Stomach (tissue), 9 donors: Measurements from ENCODE around the gene NT5C2. TPM values are rescaled to one million over a fixed set of nuclear protein-coding genes. Genes with fewer than 3 reads are reported as not detected.
"Not testable (repeated sequence)": the region's sequence is repeated elsewhere in the genome, so short reads cannot be mapped to it uniquely, and the experiment has no call there.

ENCODE experiments used
- DNase-seq, 2 donors: peaks; one replicate each; pipeline versions ENCODE4 v3.0.0 to v3.0.0-alpha.2; 2013 to 2019
- H3K27ac ChIP-seq, 5 donors: fragments of 200-600 bp in 4 of 5; sonication (generic) in 4 of 5; one replicate each; pipeline ENCODE4 v1.5.1; 2013 to 2019; ENCODE audit warnings: mild to moderate bottlenecking in 1 of 5, moderate library complexity in 1 of 5
- H3K27me3 ChIP-seq, 3 donors: fragments of 200-600 bp; sonication (generic); one replicate each; pipeline ENCODE4 v1.5.1; 2017 to 2019; ENCODE audit warnings: mixed run types in 1 of 3
- H3K36me3 ChIP-seq, 4 donors: fragments of 200-600 bp; sonication (generic); 1 replicate in 3 of 4; 2 replicates in 1 of 4; pipeline ENCODE4 v1.5.1; 2016 to 2019
- H3K4me1 ChIP-seq, 4 donors: fragments of 200-600 bp; sonication (generic); one replicate each; pipeline ENCODE4 v1.5.1; 2016 to 2019
- H3K4me3 ChIP-seq, 4 donors: fragments of 200-600 bp; sonication (generic) in 3 of 4; one replicate each; pipeline ENCODE4 v1.5.1; 2016 to 2019; ENCODE audit warnings: mild to moderate bottlenecking in 1 of 4
- H3K9me3 ChIP-seq, 4 donors: fragments of 200-600 bp; sonication (generic); one replicate each; pipeline ENCODE4 v1.5.1; 2016 to 2019
- CTCF ChIP-seq, 7 experiments: fragments of 450-650 bp in 4 of 7; fragments of 200-600 bp in 3 of 7; sonication (generic) in 3 of 7; IDR thresholded peaks; one replicate each; pipeline ENCODE4 v1.5.1; 2016 to 2019; ENCODE audit warnings: antibody characterized with exemption in 7 of 7, control low read depth in 2 of 7, mild to moderate bottlenecking in 1 of 7
- EP300 ChIP-seq: sonication (generic); formaldehyde crosslinking; IDR thresholded peaks from one replicate; pipeline ENCODE4 v1.6.1; 2017; ENCODE audit warnings: antibody characterized with exemption
- POLR2A ChIP-seq, 4 donors: fragments of 450-650 bp; IDR thresholded peaks; one replicate each; pipeline ENCODE4 v1.6.1; 2016; ENCODE audit warnings: antibody characterized with exemption in 4 of 4, control low read depth in 2 of 4, mild to moderate bottlenecking in 1 of 4, moderate library complexity in 1 of 4
- POLR2AphosphoS5 ChIP-seq, 3 donors: sonication (generic); formaldehyde crosslinking; IDR thresholded peaks; one replicate each; pipeline ENCODE4 v1.6.1; 2016; ENCODE audit warnings: antibody characterized with exemption in 3 of 3
- WGBS, 5 donors: extraction: QIAGEN DNeasy Blood & Tissue Kit in 3 of 5; methylation state at CpG; one replicate each; pipeline versions ENCODE4 v1.1.5 to v1.1.7; 2013 to 2018; 5-methylcytosine and 5-hydroxymethylcytosine counted together
- intact Hi-C: fragments of 100-400 bp; cut with DNase I; formaldehyde crosslinking; loops from one replicate; pipeline ENCODE4 v1.15.1; 2023; ENCODE audit warnings: low total_unique reads
- polyA plus RNA-seq, 3 donors: library from polyadenylated mRNA; stranded (reverse); fragments of 200-250 nt; gene quantifications; one replicate each; pipeline ENCODE4 v1.2.3, GENCODE V29; 2013
- total RNA-seq, 5 donors: library from RNA; depleted of rRNA; stranded (reverse); fragments of >200 nt; gene quantifications; one replicate each; pipeline versions ENCODE4 v1.1.0 to v1.2.3, GENCODE V29; 2014 to 2016
- donor health status: healthy with polysubstance abuse.
- donor health status: Bipolar disorder and iron deficiency.
- donor health status: healthy.

Gene NT5C2
- total and polyA plus RNA-seq, 8 donors: 20.0 to 176 (median 35.6) TPM

- H3K4me1 ChIP-seq: peaks cover 18 to 80% (median 39%) of the 10 kb centered on the region in 4 donors
- WGBS, 5 donors: 88 to 96% (median 91%) methylated on average over 4 of the region's 4 CpGs
- no peaks in the 10 kb centered on the region for H3K9me3 ChIP-seq
- H3K36me3 ChIP-seq: peaks cover 20 to 50% (median 47%) of the 10 kb centered on the region in 4 donors
- DNase-seq: no peak
- TF ChIP-seq CTCF (IDR thresholded peaks at IDR 0.05) (no peak), POLR2AphosphoS5 (IDR thresholded peaks at IDR 0.05) (no peak), EP300 (no peak), POLR2A (IDR thresholded peaks at IDR 0.05) (no peak)
- intact Hi-C loops: no loop called here
- H3K27ac ChIP-seq: no peak overlapping the region
- no peaks in the 10 kb centered on the region for H3K27me3 ChIP-seq
- H3K4me3 ChIP-seq: no peak overlapping the region
Measured at GRCh38 chr10:103180491-103180890, 12.6 kb downstream of the NT5C2 start.

- no peak overlapping the region for H3K27ac ChIP-seq
- no peaks in the 10 kb centered on the region for H3K27me3 ChIP-seq
- peaks cover 0 to 47% (median 16%) of the 10 kb centered on the region in 4 donors for H3K4me1 ChIP-seq
- no peak for DNase-seq
- WGBS, 5 donors: 46 to 65% (median 56%) methylated on average over 1 of the region's 1 CpG
- H3K4me3 ChIP-seq: no peak overlapping the region
- no peaks in the 10 kb centered on the region for H3K9me3 ChIP-seq
- peaks cover 41 to 83% (median 77%) of the 10 kb centered on the region in 4 donors for H3K36me3 ChIP-seq
- intact Hi-C loops: no loop called here
- TF ChIP-seq CTCF (IDR thresholded peaks at IDR 0.05) (no peak), POLR2AphosphoS5 (IDR thresholded peaks at IDR 0.05) (no peak), POLR2A (IDR thresholded peaks at IDR 0.05) (no peak), EP300 (no peak)
Measured at GRCh38 chr10:103177123-103177522, 15.9 kb downstream of the NT5C2 start.

GRCh38 chr10:103175580-103176285 is 17.3 kb downstream of the NT5C2 start:
- TF ChIP-seq POLR2AphosphoS5 (IDR thresholded peaks at IDR 0.05) (no peak), CTCF (IDR thresholded peaks at IDR 0.05) (no peak), EP300 (no peak), POLR2A (IDR thresholded peaks at IDR 0.05) (no peak)
- no peak overlapping the region for H3K4me3 ChIP-seq
- peaks cover 49 to 90% (median 85%) of the 10 kb centered on the region in 4 donors for H3K36me3 ChIP-seq
- WGBS, 5 donors: 89 to 98% (median 92%) methylated on average over 10 to 11 of the region's 11 CpGs
- no peaks in the 10 kb centered on the region for H3K9me3 ChIP-seq
- intact Hi-C loops: no loop called here
- H3K27me3 ChIP-seq: no peaks in the 10 kb centered on the region
- peaks cover 0 to 43% (median 15%) of the 10 kb centered on the region in 4 donors for H3K4me1 ChIP-seq
- H3K27ac ChIP-seq: no peak overlapping the region
- no peak for DNase-seq

GRCh38 chr10:103174324-103174723 is 18.7 kb downstream of the NT5C2 start:
- intact Hi-C loops, H3K4me3 ChIP-seq, H3K27me3 ChIP-seq, H3K27ac ChIP-seq, DNase-seq, H3K9me3 ChIP-seq: not testable (repeated sequence)
- Histone ChIP-seq H3K36me3 (peaks cover 45 to 91% (median 86%) of the 10 kb centered on the region in 4 donors), H3K4me1 (peaks cover 0 to 33% (median 13%) of the 10 kb centered on the region in 4 donors)
- 94 to 99% (median 97%) methylated on average over 2 of the region's 2 CpGs for WGBS, 5 donors

DNA sequence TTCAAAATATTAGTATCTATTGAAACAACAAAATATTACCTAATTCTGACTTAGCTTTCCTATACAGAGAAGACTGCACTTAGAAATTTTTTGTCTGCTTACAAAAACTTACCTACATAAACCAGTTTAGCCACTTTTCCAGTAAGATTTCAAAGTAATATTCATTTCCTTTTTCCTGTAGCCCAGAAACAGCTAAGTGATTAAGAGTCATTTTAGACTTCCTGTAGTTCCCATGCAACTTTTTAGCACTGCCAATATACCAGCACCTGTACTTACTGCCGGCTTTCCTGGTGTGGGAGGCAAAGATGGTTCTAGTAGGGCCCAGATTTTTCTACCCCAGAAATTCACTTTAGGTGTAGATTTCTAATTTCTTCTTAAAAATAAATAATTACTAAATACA is 21.8 kb downstream of the NT5C2 start:
- intact Hi-C loops: no loop called here
- peaks cover 0 to 28% (median 8%) of the 10 kb centered on the region in 4 donors for H3K4me1 ChIP-seq

More for the DNA sequence above, 21.8 kb downstream of the NT5C2 start:
- TF ChIP-seq POLR2AphosphoS5 (IDR thresholded peaks at IDR 0.05) (no peak), EP300 (no peak), POLR2A (IDR thresholded peaks at IDR 0.05) (no peak), CTCF (IDR thresholded peaks at IDR 0.05) (no peak)
- peak in 1 of 2 donors; percentile 48 for DNase-seq
- Histone ChIP-seq H3K4me3 (no peak overlapping the region), H3K27me3 (no peaks in the 10 kb centered on the region), H3K9me3 (no peaks in the 10 kb centered on the region), H3K27ac (peak overlapping the region in 2 of 5 donors; percentile 34 to 40), H3K36me3 (peaks cover 38 to 91% (median 82%) of the 10 kb centered on the region in 4 donors)
- 23 to 47% (median 26%) methylated on average over 1 of the region's 1 CpG for WGBS, 5 donors
